ENCODE data around the gene FOXO4.
"Not testable (repeated sequence)": the region's sequence is repeated elsewhere in the genome, so short reads cannot be mapped to it uniquely, and the experiment has no call there.

GRCh38 chrX:71047891-71048290, 47.8 kb upstream of the FOXO4 start:
- TF ChIP-seq, protein P1, sequence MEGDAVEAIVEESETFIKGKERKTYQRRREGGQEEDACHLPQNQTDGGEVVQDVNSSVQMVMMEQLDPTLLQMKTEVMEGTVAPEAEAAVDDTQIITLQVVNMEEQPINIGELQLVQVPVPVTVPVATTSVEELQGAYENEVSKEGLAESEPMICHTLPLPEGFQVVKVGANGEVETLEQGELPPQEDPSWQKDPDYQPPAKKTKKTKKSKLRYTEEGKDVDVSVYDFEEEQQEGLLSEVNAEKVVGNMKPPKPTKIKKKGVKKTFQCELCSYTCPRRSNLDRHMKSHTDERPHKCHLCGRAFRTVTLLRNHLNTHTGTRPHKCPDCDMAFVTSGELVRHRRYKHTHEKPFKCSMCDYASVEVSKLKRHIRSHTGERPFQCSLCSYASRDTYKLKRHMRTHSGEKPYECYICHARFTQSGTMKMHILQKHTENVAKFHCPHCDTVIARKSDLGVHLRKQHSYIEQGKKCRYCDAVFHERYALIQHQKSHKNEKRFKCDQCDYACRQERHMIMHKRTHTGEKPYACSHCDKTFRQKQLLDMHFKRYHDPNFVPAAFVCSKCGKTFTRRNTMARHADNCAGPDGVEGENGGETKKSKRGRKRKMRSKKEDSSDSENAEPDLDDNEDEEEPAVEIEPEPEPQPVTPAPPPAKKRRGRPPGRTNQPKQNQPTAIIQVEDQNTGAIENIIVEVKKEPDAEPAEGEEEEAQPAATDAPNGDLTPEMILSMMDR (IDR thresholded peaks at IDR 0.05; ENCODE audit: low read length): not testable (repeated sequence)
- TF ChIP-seq EZH2 (IDR thresholded peaks at IDR 0.05; ENCODE audit: borderline replicate concordance, low read length): not testable (repeated sequence)

Measured in OCI-LY1 (cell line).